NCI-H774 (cell line): Measurements from ENCODE around the gene AADACL4.

Experiments used
- DNase-seq: peaks from one replicate; lab custom pipeline; 2025; lab: John Stamatoyannopoulos, UW

The AADACL4 gene

DNA sequence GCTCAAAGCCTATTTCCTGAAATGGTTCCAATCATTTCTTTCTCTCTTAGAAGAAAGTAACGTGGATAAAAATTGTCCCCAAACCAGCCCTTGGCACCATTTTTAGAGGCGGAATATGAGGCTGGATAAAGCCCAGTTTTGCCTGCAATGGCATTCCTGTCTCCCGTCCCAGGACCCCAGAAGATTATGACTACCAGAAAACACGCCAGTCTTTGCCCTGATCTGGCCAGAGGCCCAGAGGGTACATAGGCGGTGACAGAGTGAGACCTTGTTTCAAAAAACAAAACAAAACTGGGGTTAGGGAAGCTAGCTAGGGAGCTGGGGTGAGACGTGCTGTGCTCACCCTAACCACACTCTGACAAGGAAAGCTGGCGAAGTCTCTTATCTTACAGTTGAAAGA is at the start of gene AADACL4:
AADACL4 (plus strand) TSS at position 301 of the 400 bp plus-strand sequence. CDS start 462 bp downstream, outside the sequence.
- DNase-seq, result no peak

GRCh38 chr1:12594490-12594889 is 49.4 kb upstream of the AADACL4 start:
- no peak for DNase-seq

DNA sequence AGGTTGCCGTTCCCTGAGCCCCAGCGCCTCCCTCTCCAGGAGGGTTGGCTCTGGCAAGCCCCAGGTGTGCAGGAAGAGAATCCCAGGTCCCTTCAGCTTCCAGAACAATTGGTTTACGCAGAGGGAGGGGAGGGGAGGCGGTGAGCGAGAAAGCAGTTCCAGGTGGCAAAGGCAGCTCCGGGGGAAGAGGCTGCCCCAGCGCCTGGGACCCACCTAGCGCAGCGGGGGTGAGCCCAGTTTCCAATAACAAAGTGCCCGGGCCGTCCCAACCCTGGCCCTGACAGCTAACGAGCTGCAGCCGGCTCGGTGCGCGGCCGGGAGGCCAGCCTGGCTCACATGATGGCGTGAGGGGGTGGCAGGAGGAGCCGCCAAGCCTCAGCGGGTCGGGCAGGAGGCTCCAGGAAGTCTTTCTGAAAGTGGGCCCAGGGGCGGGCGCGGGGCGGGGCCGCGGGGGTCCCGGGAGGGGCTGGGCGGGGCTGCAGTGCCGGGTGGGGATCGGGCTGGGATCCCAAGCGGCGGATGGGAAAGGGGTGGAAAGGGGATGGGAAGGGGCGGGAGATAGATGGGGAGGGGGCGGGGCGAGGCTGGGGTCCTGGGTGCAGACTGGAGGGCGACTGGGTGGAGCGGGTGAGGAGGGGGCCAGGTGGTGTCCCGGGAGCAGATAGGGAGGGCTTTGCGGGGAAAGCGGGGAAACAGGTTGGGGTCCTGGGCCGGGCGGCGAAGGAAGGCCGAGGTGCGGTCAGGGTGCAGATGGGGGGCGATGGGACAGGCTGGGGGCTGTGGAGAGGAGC is 48.7 kb upstream of the AADACL4 start:
- DNase-seq, result no peak

DNA sequence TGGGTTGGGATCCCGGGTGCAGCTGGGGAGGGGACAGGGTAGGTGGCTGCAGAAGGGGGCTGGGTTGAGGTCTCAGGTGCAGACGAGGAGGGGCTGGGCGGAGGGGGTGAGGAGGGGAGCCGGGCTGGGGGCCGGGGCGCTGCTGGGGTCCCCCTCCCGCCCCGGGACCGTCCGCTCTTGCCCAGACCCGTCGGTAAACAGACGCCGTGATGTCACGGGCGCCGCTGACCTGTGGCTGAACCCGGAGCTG is 48.2 kb upstream of the AADACL4 start:
- no peak for DNase-seq

DNA sequence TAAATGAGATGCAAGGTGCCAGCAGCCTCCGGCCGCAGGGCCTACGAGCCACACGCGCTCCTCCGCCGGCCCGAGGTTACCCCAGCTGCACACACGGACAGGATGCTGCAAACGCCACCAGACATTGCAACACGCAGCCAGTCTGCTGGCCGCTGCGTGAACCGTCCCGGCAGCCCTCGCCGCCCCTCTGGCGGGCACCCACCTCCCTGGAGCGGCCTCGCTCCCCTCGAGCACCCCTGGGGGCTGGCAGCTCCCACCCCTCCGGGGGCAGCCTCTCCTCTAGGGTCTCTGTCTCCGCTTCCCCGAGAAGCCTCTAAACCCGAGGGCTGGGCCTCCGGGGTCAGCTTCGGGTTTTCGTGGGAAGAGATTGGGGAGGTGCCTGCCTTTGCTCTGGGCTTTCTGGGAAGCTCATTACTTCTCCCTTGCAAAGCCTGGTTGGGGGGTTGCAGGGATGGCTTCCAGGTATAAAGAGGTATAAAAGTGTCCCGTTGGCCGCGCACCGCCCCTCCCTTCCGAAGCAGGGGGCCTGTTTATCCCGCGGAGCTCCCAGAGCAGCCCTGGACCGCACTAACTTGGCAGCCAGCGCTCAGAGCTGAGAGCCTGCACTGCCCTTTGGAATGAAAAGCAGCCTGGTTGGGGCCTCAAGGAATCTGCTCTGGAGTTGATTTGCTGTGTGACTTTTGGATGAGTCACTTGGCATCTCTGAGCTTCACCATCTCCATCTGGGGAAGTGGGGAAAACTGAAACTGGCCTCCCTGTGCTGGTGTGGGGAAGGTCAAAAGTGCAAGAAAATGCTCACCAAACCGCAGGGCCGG is 47.7 kb upstream of the AADACL4 start:
- no peak for DNase-seq

DNA sequence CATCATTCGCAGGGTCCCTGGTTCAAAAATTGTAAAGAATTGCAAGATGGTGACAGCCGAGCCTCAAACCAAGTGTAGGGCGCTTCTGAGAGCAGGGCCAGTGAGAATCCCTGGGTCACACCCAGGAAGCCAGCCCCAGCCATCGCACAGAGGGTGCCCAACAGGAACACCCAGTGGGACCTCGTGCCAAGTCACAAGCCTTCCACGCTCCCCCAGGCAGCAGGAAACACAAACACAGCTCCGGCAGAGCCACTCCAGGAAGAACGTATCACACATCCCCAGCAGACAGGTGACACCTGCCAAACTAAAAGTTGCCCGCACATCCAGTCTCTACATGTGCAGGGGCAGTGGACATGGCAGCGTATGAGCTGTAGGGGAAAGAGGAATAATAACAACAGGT is 46.1 kb upstream of the AADACL4 start:
- DNase-seq, result no peak

GRCh38 chr1:12598974-12599373 is 44.9 kb upstream of the AADACL4 start:
- DNase-seq, result no peak

- DNase-seq, result no peak
Observed at GRCh38 chr1:12599657-12600056, 44.2 kb upstream of the AADACL4 start.

DNA sequence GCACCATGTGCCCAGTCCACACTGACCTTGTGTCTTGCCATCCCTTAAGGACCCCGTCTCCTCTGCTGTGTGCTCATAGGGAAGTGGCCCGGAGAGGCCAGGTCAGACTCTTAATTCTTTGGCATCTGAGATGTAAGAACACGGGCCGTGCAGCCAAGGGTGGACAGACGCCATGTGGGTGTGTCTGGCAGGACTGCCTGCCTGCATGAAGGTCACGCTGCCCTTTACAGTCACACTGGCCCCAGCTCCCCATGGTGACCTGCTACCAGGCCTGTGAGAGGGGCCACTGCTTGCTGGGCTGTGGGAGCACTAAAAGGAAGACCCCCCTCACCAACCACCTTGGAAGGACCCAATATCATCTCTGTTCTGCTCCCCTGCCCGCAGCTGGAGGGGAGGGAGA is 43.5 kb upstream of the AADACL4 start:
- DNase-seq, result no peak

GRCh38 chr1:12600880-12601633 is 42.8 kb upstream of the AADACL4 start:
- no peak for DNase-seq

- no peak for DNase-seq
Observed at GRCh38 chr1:12601700-12602658, 41.9 kb upstream of the AADACL4 start.

DNA sequence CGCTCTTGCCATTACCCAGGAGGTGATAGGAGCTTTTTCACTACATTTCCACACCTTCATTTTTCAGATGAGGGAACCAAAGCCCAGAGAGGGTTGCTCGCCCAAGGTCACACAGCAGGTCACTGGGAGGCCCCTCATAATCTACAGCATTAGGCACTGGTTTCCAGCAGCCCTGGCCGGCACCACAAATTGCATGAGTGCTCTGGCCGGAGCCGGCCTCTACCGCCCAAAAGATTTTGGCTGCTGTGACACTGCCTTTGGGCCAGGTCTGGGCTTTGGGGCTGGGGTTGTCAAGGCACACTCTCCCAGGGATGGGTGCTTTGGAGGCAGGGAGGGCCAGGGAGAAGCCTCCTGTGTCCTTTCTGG is 41.2 kb upstream of the AADACL4 start:
- DNase-seq, result no peak

DNA sequence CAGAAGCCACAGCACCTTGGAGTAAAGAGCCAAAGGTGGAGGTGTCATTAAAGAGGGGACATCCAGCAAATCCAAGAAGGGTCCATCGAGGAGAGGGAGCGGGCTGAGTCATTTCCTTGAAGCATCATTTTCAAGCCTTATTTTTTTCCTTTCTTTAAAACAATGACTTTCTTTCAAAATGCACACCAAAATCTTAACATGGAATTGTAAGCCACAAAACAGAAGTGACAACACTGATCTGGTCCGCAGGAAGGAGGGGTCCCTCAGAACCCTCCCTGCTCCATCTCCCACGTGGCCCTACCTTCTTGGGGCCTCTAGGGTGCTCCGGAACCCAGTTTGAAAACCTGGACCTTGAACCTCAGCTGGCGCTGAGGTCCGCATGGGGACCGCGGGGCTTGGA is 40.7 kb upstream of the AADACL4 start:
- DNase-seq, result no peak

DNA sequence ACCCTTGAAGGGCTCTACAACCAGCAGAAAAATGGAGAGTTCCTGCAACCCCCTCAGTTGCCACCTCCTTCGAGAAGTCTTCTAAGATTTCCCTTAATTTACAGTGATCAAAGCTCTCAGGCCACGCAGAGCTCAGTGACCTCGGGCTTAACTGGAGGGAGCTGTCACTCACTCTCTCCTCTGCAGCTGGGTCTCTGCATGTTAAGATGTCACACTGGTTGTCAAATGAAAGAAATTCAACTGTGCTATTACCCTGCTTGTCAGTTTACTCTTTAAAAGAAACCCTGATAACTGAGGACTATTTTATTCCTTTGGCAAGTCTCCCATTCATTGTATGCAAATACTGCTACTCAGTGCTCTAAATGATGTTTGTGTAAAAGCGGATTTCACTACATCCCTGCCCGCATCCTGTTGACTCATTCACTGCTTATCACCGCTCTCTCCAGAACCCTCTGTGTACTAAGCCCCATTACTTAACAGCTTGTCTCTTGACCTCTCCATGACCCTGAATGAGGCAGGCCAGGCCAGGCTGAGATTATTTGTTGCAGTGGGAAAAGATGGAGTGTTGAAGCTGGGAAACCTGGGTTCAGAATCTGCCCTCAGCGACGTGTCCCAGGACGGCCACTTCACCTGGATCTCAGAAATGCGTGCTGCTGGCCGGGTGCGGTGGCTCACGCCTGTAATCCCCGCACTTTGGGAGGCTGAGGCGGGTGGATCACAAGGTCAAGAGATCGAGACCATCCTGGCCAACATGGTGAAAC is 39.6 kb upstream of the AADACL4 start:
- DNase-seq, result no peak

GRCh38 chr1:12604986-12605385 is 38.9 kb upstream of the AADACL4 start:
- DNase-seq, result no peak

DNA sequence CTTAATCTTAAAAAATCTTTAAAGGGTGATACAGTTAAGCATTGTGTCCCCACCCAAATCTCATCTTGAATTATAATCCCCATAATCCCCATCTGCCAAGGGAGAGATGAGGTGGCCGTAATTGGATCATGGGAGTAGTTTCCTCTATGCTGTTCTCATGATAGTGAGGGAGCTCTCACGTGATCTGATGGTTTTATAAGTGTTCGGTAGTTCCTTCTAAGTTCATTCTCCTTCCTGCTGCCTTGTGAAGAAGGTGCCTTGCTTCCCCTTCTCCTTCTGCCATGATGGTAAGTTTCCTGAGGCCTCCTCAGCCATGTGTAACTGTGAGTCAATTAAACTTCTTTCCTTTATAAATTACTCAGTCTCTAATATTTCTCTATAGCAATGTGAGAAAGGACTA is 36.6 kb upstream of the AADACL4 start:
- no peak for DNase-seq

DNA sequence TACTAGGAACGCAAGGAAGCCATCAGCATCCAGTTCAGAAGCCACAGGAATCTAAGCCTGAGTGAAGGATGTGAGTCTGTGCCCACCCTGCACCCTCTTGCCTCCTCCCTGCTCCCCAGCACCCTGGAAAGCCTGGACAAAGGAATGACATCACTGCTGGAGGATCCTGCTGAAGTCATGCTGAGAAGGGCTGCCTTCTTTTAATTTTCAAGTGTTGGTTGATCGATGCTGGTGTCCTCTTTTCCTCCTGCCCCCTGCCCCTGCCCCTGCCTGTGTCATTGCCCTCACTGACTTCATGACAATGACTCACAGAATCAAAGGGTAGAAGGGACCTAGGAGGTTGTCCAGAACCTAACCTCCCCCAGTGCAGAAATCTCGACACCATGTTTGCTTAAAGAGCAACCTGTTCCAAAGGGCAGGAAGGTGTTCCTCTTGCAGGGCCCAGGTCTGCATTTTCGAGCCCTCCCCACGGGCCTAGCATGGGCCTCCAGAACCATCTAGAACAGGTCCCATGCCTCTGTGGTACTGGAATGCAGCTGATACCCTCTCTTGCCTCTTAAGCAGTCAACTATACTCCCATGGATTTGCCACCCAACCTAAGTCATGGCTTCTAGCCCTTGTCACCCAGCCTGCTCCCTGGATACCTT is 35.5 kb upstream of the AADACL4 start:
- DNase-seq, result no peak

DNA sequence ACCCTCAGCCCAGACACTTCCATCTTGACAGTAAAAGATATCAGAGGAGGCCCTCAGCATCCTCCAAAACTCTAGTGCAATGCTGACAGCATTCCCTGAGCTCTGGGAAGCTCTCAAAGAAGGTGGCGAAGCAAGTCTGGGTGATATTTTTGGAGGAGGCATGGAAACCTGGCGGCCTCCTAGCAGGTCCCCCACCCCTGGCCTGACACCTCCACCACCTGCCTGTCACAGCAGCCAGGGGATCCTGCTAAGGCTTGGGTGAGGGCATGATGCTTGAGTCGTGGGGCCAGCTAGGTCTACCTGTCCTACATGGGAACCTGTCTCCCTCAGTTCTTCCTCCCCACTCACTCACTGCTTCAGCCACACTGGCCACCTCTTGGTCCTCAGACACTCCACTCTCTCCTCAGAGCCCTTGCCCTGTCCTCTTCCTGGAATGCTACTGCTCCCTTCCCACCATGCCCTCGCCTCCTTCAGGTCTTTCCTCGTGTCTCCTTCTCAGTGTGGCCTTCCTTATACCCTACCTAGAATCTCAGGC is 34.3 kb upstream of the AADACL4 start:
- no peak for DNase-seq

- no peak for DNase-seq
Observed at GRCh38 chr1:12610305-12610935, 33.5 kb upstream of the AADACL4 start.

DNA sequence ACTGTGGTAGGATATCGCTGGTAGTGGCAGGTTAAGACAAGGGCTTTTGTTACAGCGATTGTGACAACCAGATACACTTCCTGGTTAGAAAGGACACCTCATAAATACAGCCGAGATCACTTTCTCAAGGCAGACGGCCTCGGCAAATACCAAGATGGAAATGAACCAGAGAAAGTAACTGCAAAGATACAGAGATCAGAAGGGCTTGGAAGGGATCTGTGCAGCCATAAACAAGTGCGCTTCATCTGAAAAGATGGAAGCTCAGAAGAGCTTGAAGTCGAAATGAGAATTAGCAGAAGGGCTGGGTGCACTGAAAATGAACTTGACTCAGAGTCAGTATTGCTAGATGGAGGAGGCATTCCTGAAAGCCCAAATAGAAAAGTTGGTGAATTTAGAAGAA is 32.9 kb upstream of the AADACL4 start:
- no peak for DNase-seq
